PC-9 (cell line): ENCODE results near the gene SLC25A1.

Source experiments
- CTCF ChIP-seq: fragments of 200-600 bp; sonication (generic); conservative IDR thresholded peaks from 2 replicates; pipeline ENCODE4 v1.6.1; 2017; ENCODE audit warnings: mixed run types, antibody characterized with exemption, mild to moderate bottlenecking, moderate library complexity
- EZH2 ChIP-seq: fragments of 200-600 bp; sonication (generic); IDR thresholded peaks from 2 replicates; pipeline ENCODE4 v1.8.0; 2017; ENCODE audit warnings: antibody characterized with exemption, low read depth

GRCh38 chr22:19130959-19131684 lies 47.4 kb downstream of the SLC25A1 start, which contains the start of gene TSSK2:
- TF ChIP-seq CTCF (no peak), EZH2 (no peak)
